ENCODE results near the gene SLC43A1. TPM values are rescaled to one million over a fixed set of nuclear protein-coding genes. Genes with fewer than 3 reads are reported as not detected.

Gene SLC43A1
- total RNA-seq, 1 donor from 2014 or later, result 1.3 TPM

- no peaks in the 10 kb centered on the region for H3K27me3 ChIP-seq (ENCODE audit: control insufficient read depth, insufficient read depth, low read length)
- no peak for DNase-seq (ENCODE audit: low read depth)
- H3K4me3 ChIP-seq (ENCODE audit: low read depth, low read length), result no peak overlapping the region
- H3K36me3 ChIP-seq (ENCODE audit: control insufficient read depth, insufficient read depth, low read length), result no peaks in the 10 kb centered on the region
- TF ChIP-seq, protein P1, sequence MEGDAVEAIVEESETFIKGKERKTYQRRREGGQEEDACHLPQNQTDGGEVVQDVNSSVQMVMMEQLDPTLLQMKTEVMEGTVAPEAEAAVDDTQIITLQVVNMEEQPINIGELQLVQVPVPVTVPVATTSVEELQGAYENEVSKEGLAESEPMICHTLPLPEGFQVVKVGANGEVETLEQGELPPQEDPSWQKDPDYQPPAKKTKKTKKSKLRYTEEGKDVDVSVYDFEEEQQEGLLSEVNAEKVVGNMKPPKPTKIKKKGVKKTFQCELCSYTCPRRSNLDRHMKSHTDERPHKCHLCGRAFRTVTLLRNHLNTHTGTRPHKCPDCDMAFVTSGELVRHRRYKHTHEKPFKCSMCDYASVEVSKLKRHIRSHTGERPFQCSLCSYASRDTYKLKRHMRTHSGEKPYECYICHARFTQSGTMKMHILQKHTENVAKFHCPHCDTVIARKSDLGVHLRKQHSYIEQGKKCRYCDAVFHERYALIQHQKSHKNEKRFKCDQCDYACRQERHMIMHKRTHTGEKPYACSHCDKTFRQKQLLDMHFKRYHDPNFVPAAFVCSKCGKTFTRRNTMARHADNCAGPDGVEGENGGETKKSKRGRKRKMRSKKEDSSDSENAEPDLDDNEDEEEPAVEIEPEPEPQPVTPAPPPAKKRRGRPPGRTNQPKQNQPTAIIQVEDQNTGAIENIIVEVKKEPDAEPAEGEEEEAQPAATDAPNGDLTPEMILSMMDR (IDR thresholded peaks at IDR 0.05; ENCODE audit: insufficient read depth, low read length, severe bottlenecking), result no peak
- no peak for FAIRE-seq
Observed at GRCh38 chr11:57551941-57552340, 36.4 kb upstream of the SLC43A1 start.

DNA sequence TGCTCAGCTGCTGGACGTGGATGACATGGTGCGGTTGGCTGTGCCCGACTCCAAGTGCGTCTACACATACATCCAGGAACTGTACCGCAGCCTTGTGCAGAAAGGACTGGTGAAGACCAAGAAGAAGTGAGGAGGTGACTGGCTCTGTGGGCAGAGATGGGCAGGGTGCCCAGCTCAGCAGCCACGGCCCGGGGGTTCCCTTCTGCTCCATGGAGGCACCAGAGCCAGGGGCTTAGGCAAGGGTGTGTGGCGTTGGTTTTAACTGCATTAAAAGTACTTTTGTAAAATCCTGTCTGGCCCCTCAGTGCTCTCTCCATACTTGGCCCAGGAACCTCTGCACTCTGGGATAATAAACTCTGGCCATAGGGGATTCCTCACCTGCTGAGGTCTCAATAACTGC, 34.5 kb upstream of the SLC43A1 start:
- TF ChIP-seq, protein P1 (IDR thresholded peaks at IDR 0.05; ENCODE audit: insufficient read depth, low read length, severe bottlenecking), result no peak
- FAIRE-seq, result no peak
- DNase-seq (ENCODE audit: low read depth), result no peak
- Histone ChIP-seq H3K4me3 (ENCODE audit: low read depth, low read length) (no peak overlapping the region), H3K36me3 (ENCODE audit: control insufficient read depth, insufficient read depth, low read length) (no peaks in the 10 kb centered on the region), H3K27me3 (ENCODE audit: control insufficient read depth, insufficient read depth, low read length) (no peaks in the 10 kb centered on the region)

DNA sequence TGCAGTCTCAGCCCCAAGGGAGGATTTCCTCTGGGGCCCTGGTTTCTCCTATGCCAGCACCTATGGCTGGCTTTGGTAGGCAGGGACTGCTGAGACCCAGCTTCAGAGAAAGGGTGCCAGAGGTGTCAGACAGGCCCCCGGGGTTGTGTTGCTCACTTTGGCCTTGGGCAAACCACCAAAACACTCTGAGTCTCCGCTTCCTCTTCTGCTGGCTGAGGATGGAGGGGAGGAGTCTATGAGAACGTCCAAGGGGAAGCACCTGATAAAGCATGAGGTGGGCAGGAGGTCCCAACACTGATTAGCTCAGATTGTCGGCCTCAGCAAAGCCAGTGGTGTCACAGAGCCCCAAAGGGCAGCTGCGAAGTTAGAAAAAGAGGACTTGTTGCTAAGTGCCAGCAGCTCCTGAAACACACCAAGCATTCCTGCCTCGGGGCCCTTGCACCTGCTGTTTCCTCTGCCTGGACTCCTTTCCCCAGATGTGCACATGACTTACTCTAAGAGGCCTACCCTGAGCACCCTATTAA, 32.4 kb upstream of the SLC43A1 start:
- DNase-seq (ENCODE audit: low read depth) (no peak), FAIRE-seq (peak; percentile 52)
- Histone ChIP-seq H3K27me3 (ENCODE audit: control insufficient read depth, insufficient read depth, low read length) (no peaks in the 10 kb centered on the region), H3K4me3 (ENCODE audit: low read depth, low read length) (no peak overlapping the region), H3K36me3 (ENCODE audit: control insufficient read depth, insufficient read depth, low read length) (no peaks in the 10 kb centered on the region)
- TF ChIP-seq, protein P1 (IDR thresholded peaks at IDR 0.05; ENCODE audit: insufficient read depth, low read length, severe bottlenecking), result no peak

DNA sequence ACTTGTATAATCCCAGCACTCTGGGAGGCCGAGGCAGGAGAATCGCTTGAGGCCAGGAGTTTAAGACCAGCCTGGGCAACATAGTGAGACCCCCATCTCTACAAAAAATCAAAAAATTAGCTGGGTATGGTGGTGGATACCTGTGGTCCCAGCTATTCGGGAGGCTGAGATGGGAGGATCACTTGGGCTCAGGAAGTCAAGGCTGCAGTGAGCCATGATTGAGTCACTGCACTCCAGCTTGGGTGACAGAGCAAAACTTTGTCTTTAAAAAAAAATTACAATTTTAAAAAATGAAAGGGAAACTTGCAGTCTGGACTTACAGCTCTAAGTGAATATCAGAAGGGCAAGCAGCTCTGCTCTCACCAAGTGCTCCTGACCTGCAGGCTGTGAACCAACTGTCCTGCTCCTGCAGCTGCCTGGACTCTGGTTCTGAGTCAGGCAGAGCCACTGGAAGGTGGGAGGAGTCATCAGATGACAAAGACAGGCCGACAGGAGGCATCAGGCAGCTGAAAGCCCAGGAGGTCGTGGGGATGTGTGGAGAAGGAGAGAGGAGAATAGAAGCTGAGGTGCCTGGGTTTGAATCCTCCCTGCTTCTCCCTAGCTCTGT, 31.5 kb upstream of the SLC43A1 start:
- peak; percentile 50 for DNase-seq (ENCODE audit: low read depth)
- Histone ChIP-seq H3K27me3 (ENCODE audit: control insufficient read depth, insufficient read depth, low read length) (no peaks in the 10 kb centered on the region), H3K4me3 (ENCODE audit: low read depth, low read length) (no peak overlapping the region), H3K36me3 (ENCODE audit: control insufficient read depth, insufficient read depth, low read length) (no peaks in the 10 kb centered on the region)
- TF ChIP-seq, protein P1 (IDR thresholded peaks at IDR 0.05; ENCODE audit: insufficient read depth, low read length, severe bottlenecking), result peak; percentile 9
- no peak for FAIRE-seq

DNA sequence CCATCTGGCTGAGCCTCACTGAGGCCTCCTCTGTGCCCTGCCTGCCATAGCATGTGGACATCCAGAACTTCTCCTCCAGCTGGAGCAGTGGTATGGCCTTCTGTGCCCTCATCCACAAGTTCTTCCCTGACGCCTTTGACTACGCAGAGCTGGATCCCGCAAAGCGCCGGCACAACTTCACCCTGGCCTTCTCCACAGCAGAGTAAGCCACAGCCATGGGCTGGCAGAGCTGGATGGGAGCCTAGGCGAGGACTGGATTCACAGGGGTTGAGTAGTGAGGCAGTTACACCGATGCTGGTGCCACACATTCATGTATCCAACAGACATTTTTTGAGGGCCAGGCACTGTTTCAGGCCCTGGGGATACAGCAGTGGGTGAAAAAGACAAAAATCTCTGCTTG, 30.9 kb upstream of the SLC43A1 start:
- no peak for FAIRE-seq
- H3K4me3 ChIP-seq (ENCODE audit: low read depth, low read length), result no peak overlapping the region

More for the DNA sequence above, 30.9 kb upstream of the SLC43A1 start:
- Histone ChIP-seq H3K36me3 (ENCODE audit: control insufficient read depth, insufficient read depth, low read length) (no peaks in the 10 kb centered on the region), H3K27me3 (ENCODE audit: control insufficient read depth, insufficient read depth, low read length) (no peaks in the 10 kb centered on the region)
- TF ChIP-seq, protein P1 (IDR thresholded peaks at IDR 0.05; ENCODE audit: insufficient read depth, low read length, severe bottlenecking), result no peak
- no peak for DNase-seq (ENCODE audit: low read depth)
